Activated naive CD4-positive, alpha-beta T cell treated with anti-CD3 and anti-CD28 coated beads, Interleukin-2, amount 50 U/mL, for 72 hours (primary cell): ENCODE data around the gene HGF. TPM values are rescaled to one million over a fixed set of nuclear protein-coding genes. Genes with fewer than 3 reads are reported as not detected.
"Not testable (repeated sequence)": the region's sequence is repeated elsewhere in the genome, so short reads cannot be mapped to it uniquely, and the experiment has no call there.

Experiments
- ATAC-seq, 2 donors: fragments of 150-1000 bp; cut with Tn5 transposase; 2 replicates each; pipeline ENCODE4 v1.10.0; 2021; ENCODE audit warnings: mild to moderate bottlenecking in 2 of 2, moderate library complexity in 2 of 2
- DNase-seq, 2 donors: peaks; one replicate each; pipeline ENCODE4 v3.0.0; 2021 to 2022; ENCODE audit warnings: low spot score in 2 of 2
- H3K27ac Mint-ChIP-seq, 2 donors: one replicate each; pipeline ENCODE4 v1.8.0; 2022; ENCODE audit warnings: mild to moderate bottlenecking in 2 of 2, mixed read lengths in 2 of 2
- H3K36me3 Mint-ChIP-seq, 2 donors: one replicate each; pipeline ENCODE4 v1.8.0; 2022; ENCODE audit warnings: mixed read lengths in 2 of 2
- H3K9me3 Mint-ChIP-seq, 2 donors: one replicate each; pipeline ENCODE4 v1.8.0; 2022; ENCODE audit warnings: mixed read lengths in 2 of 2
- total RNA-seq, 2 donors: library from RNA; stranded (reverse); gene quantifications; one replicate each; pipeline ENCODE4 v1.2.3, GENCODE V29; 2022

Gene HGF
- under 1 TPM in 1 of 2 donors, not detected in 1; 0.06 TPM for total RNA-seq

GRCh38 chr7:81769891-81770727 is at the start of gene HGF:
TSS of gene HGF (minus strand) at chr7:81770047. CDS start at chr7:81769971, 76 bp downstream.
- ATAC-seq (no peak), DNase-seq (no peak)
- peaks cover 4 to 10% of the 10 kb centered on the region in 2 donors for H3K9me3 Mint-ChIP-seq
- H3K36me3 Mint-ChIP-seq: no peaks in the 10 kb centered on the region
- no peak within 1 kb of the TSS for H3K27ac Mint-ChIP-seq

DNA sequence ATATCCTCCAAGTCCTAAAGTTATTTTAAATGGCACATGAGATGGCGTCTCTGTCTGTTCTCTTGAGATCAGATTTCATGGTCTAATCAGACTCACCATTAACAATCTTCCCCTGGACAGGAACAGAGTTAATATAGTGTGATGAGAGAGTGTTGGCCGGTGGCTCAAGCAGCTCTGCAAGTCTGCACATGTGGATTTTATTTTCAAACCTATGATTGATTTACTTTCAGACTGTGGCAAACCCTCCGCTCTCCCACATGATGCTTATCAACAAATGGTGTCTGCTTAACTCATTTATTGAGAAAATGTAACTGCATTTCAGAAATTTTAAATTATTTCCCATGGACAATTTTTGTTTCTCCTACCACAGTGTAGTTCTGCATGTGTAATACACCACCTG is 46.5 kb upstream of the HGF start:
- DNase-seq (no peak), ATAC-seq (no peak)
- Mint-ChIP-seq H3K9me3 (peaks cover 0 to 3% of the 10 kb centered on the region in 2 donors), H3K27ac (no peak overlapping the region), H3K36me3 (no peaks in the 10 kb centered on the region)

DNA sequence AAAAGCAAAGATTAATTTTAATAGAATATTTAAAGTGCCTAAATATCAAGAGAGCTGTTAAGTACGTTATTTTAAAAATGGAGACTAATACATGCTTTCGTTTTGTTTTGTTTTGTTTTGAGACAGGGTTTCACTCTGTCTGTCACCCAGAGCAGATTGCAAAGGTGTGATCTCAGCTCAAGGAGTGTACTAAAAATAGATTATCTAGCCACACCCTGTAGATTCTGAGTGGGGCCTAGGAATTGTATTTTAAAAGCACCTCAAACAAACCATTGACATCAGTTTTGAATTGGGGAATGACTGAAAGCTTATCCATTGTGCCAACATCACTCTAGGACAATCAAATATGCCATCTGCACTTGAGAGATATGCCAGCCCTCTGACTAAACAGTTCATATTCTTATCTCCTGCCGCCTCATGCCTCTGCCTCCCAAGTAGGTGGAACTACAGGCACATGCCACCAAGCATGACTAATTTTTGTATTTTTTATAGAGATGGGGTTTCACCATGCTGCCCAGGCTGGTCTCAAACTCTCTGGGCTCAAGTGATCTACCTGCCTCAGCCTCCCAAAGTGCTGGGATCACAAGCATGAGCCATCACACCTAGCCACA is 43.1 kb upstream of the HGF start:
- not testable (repeated sequence) for DNase-seq

GRCh38 chr7:81811956-81812865 is 42.4 kb upstream of the HGF start:
- no peak for ATAC-seq
- no peak for DNase-seq
- no peaks in the 10 kb centered on the region for H3K36me3 Mint-ChIP-seq
- peaks cover 0 to 3% of the 10 kb centered on the region in 2 donors for H3K9me3 Mint-ChIP-seq
- H3K27ac Mint-ChIP-seq: no peak overlapping the region

More for the DNA sequence above, 43.1 kb upstream of the HGF start:
- not testable (repeated sequence) for H3K36me3 Mint-ChIP-seq, H3K9me3 Mint-ChIP-seq, ATAC-seq, H3K27ac Mint-ChIP-seq

DNA sequence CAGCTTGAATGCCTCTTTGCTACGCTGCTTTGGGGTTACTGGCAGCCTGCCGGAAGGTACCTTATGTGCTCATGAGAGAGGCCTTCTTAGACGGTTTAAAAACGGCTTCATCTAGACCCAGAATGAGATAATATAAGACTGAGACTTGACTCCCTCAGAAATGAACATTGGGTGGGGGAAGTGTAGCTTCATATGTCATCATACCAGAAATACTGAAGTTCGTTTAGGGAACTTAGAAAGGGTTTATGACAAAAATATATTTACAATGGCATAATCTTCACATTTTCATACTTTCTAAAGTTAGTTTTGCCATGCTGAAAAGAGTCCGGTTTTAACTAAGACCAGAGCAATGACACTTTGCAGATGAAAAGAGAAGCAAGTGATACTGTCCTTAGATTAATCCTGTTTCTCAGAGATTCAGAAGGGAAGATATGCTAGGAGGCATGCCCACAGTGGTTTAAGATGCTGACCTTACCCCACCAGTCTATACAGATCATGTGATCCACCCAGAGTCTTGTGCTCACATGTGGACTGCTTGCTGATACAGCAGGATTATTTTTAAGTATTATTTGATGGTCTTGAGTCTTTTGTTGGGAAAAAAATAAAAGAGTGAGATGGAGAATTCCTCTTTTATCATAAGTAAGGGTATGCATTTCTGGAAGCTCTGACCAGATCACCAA is 40.8 kb upstream of the HGF start:
- no peak overlapping the region for H3K27ac Mint-ChIP-seq
- H3K36me3 Mint-ChIP-seq: no peaks in the 10 kb centered on the region
- ATAC-seq: no peak
- no peak for DNase-seq
- H3K9me3 Mint-ChIP-seq: no peaks in the 10 kb centered on the region

GRCh38 chr7:81808310-81808709 is 38.5 kb upstream of the HGF start:
- H3K36me3 Mint-ChIP-seq, H3K27ac Mint-ChIP-seq, ATAC-seq, H3K9me3 Mint-ChIP-seq, DNase-seq: not testable (repeated sequence)

DNA sequence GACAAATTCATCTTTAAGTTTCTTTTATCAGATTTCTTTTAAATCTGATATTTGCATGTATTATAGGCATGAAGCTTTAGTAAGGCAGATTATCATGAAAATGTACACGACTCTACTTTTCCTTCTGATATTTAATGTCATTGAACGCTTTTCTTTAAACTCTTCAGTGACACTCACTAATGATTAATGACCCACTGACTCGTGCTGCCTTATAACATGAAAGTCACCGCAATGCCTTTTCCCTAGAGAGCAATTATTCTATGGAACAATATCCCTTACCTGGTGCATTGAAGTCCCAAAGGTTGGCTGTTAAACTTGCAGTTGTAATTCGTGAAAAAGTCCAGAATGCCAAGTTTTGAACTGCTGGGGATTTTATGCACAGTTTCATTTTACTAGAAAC is 33.4 kb upstream of the HGF start:
- peaks cover 3 to 8% of the 10 kb centered on the region in 2 donors for H3K9me3 Mint-ChIP-seq
- DNase-seq (no peak), ATAC-seq (no peak)
- no peaks in the 10 kb centered on the region for H3K36me3 Mint-ChIP-seq
- no peak overlapping the region for H3K27ac Mint-ChIP-seq

GRCh38 chr7:81802251-81802650 is 32.4 kb upstream of the HGF start:
- DNase-seq (no peak), ATAC-seq (no peak)
- Mint-ChIP-seq H3K9me3 (peaks cover 3 to 8% of the 10 kb centered on the region in 2 donors), H3K36me3 (no peaks in the 10 kb centered on the region), H3K27ac (peak overlapping the region in 1 of 2 donors; percentile 80)

DNA sequence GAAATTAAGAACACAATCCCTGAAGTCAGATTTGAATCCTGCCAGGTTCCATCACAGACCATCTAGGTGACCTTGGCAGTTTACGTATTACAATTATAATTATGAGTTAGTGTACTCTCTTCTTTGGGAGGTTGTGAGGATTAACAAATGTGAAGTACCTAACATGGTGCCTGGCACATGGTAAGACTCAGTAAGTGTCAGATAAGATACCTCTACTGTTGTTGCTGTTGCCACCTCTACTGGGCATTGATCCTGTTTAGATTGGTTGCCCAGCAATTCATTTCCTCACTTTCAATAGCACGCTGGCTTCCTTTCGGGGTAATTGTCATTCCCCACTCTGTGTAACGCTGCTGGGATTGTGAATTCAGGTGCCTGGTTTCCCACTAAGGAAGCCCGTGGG is 31.7 kb upstream of the HGF start:
- DNase-seq: no peak
- peaks cover 3 to 8% of the 10 kb centered on the region in 2 donors for H3K9me3 Mint-ChIP-seq
- ATAC-seq: no peak
- no peaks in the 10 kb centered on the region for H3K36me3 Mint-ChIP-seq
- no peak overlapping the region for H3K27ac Mint-ChIP-seq

- H3K9me3 Mint-ChIP-seq: peaks cover 4% of the 10 kb centered on the region in 2 donors
- no peaks in the 10 kb centered on the region for H3K36me3 Mint-ChIP-seq
- ATAC-seq (no peak), DNase-seq (no peak)
- H3K27ac Mint-ChIP-seq: no peak overlapping the region
Observed at GRCh38 chr7:81791568-81792518, 22.0 kb upstream of the HGF start.

- no peak for ATAC-seq
- peaks cover 4% of the 10 kb centered on the region in 2 donors for H3K9me3 Mint-ChIP-seq
- no peak overlapping the region for H3K27ac Mint-ChIP-seq
- H3K36me3 Mint-ChIP-seq: no peaks in the 10 kb centered on the region
- no peak for DNase-seq
Observed at GRCh38 chr7:81790686-81791085, 20.8 kb upstream of the HGF start.

GRCh38 chr7:81790120-81790500 is 20.3 kb upstream of the HGF start:
- peaks cover 4% of the 10 kb centered on the region in 2 donors for H3K9me3 Mint-ChIP-seq
- no peak for ATAC-seq
- H3K27ac Mint-ChIP-seq: no peak overlapping the region
- H3K36me3 Mint-ChIP-seq: no peaks in the 10 kb centered on the region
- no peak for DNase-seq

DNA sequence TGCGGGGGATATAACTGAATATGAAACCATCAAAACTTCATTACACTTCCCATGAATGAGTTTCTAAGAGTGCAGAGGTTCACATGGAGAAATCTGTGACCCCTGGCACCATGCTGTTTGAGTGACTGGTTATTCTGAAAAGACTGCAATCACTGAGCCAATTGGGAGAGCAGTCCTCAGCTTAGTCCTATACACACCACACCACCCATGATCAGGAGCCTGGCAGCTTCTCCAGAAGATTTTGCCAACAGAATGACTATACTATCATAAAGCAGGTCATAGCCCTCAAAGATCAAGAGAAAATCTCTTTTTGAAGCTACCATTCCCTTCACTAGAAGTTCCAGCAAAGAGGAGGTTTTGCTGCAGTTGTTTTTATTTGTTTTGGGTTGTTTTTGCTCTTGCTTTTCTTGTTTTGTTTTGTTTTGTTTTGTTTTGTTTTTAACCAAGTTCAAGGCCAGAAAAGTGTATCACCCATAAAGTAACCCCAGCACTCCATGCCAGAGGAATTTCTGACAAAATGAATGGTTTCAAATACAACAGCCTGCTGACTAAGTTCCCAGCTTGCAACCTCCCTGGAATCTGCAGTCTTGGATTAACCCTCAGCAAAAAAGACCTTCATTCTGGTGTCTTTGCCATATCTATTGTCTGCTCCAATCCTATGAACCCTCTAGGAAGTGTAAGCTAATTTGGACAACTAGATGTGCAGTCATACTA is 19.7 kb upstream of the HGF start:
- peaks cover 4% of the 10 kb centered on the region in 2 donors for H3K9me3 Mint-ChIP-seq
- no peak for ATAC-seq
- no peak for DNase-seq
- no peaks in the 10 kb centered on the region for H3K36me3 Mint-ChIP-seq
- no peak overlapping the region for H3K27ac Mint-ChIP-seq

GRCh38 chr7:81788246-81788645 is 18.4 kb upstream of the HGF start:
- peaks cover 4% of the 10 kb centered on the region in 2 donors for H3K9me3 Mint-ChIP-seq
- no peak overlapping the region for H3K27ac Mint-ChIP-seq
- H3K36me3 Mint-ChIP-seq: no peaks in the 10 kb centered on the region
- DNase-seq: no peak
- no peak for ATAC-seq

DNA sequence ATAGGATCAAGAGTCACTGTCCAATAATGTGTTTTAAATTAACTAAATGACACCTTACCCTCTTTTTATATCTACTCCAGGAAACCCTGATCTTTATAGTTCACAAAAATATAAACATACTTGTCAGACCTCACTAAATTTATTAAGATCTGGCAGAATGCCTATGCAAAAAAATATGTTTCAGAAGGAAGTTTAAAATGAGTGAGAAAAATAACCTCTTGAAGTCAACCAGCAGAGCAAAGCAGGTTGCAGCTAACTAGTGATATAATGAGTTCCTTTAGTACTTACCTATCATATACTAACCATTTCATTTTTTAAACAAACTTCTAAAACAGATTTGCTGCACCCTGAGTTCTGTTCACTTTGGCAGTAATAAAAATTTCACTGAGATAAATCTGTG is 14.0 kb upstream of the HGF start:
- Mint-ChIP-seq H3K9me3 (no peaks in the 10 kb centered on the region), H3K36me3 (no peaks in the 10 kb centered on the region), H3K27ac (no peak overlapping the region)
- no peak for DNase-seq
- no peak for ATAC-seq
